C4-2B (cell line): ENCODE results near the gene TRDMT1.

Experiments used
- ZFX ChIP-seq: fragments of 450-650 bp; IDR thresholded peaks from 2 replicates; pipeline ENCODE4 v1.6.1; 2017
- TF ChIP-seq, protein P1 (sequence below): fragments of 450-650 bp; conservative IDR thresholded peaks from 2 replicates; pipeline ENCODE4 v1.5.1; 2017; ENCODE audit warnings: mild to moderate bottlenecking

DNA sequence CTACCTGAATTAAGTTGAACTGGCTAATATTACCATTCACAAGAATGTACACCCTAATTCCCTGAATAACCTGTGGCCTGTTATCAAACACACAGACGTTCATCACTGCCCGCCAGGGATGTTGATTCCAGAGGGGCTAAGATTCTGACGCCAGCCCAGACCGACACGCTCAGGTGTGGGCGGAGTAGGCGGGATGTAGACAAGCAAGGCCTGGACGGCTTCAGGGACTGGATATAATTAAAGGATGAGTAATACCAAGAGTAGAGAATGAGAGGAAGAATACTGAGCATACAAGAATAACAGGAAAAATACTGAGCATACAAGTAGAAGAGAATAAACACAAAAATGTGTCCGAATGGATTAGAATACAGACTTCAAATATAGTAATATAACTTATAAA, 100.9 kb downstream of the TRDMT1 start:
- TF ChIP-seq, protein P1, sequence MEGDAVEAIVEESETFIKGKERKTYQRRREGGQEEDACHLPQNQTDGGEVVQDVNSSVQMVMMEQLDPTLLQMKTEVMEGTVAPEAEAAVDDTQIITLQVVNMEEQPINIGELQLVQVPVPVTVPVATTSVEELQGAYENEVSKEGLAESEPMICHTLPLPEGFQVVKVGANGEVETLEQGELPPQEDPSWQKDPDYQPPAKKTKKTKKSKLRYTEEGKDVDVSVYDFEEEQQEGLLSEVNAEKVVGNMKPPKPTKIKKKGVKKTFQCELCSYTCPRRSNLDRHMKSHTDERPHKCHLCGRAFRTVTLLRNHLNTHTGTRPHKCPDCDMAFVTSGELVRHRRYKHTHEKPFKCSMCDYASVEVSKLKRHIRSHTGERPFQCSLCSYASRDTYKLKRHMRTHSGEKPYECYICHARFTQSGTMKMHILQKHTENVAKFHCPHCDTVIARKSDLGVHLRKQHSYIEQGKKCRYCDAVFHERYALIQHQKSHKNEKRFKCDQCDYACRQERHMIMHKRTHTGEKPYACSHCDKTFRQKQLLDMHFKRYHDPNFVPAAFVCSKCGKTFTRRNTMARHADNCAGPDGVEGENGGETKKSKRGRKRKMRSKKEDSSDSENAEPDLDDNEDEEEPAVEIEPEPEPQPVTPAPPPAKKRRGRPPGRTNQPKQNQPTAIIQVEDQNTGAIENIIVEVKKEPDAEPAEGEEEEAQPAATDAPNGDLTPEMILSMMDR: no peak
- TF ChIP-seq ZFX: no peak
